Measurements from ENCODE around the gene GGA2.
"Not testable (repeated sequence)": the region's sequence is repeated elsewhere in the genome, so short reads cannot be mapped to it uniquely, and the experiment has no call there.

GGA2 gene

GRCh38 chr16:23476289-23476688 is 34.0 kb downstream of the GGA2 start:
- no peak for DNase-seq (ENCODE audit: low read depth, low spot score)

GRCh38 chr16:23469814-23470213 is 40.5 kb downstream of the GGA2 start:
- no peak for DNase-seq (ENCODE audit: low read depth, low spot score)

- no peak for DNase-seq (ENCODE audit: low read depth, low spot score)
Measured at GRCh38 chr16:23466162-23466885, 44.0 kb downstream of the GGA2 start.

- no peak for DNase-seq (ENCODE audit: low read depth, low spot score)
Measured at GRCh38 chr16:23465179-23465578, 45.1 kb downstream of the GGA2 start.

GRCh38 chr16:23464196-23464595 is 46.1 kb downstream of the GGA2 start:
- no peak for DNase-seq (ENCODE audit: low read depth, low spot score)

- DNase-seq (ENCODE audit: low read depth, low spot score) = not testable (repeated sequence)
Measured at GRCh38 chr16:23462994-23463393, 47.3 kb downstream of the GGA2 start.

GRCh38 chr16:23453338-23454052 is 56.8 kb downstream of the GGA2 start:
- no peak for DNase-seq (ENCODE audit: low read depth, low spot score)

GRCh38 chr16:23452572-23453337 is 57.5 kb downstream of the GGA2 start, which contains the start of gene COG7:
COG7 (minus strand) TSS chr16:23453189; CDS start chr16:23452994, 195 bp downstream.
- peak; percentile 33 for DNase-seq (ENCODE audit: low read depth, low spot score)

- DNase-seq (ENCODE audit: low read depth, low spot score) = no peak
Measured at GRCh38 chr16:23452221-23452571, 58.1 kb downstream of the GGA2 start.

- no peak for DNase-seq (ENCODE audit: low read depth, low spot score)
Measured at GRCh38 chr16:23448392-23448791, 61.9 kb downstream of the GGA2 start.

- not testable (repeated sequence) for DNase-seq (ENCODE audit: low read depth, low spot score)
Measured at GRCh38 chr16:23437542-23437941, 72.8 kb downstream of the GGA2 start.

GRCh38 chr16:23436951-23437350 is 73.3 kb downstream of the GGA2 start:
- DNase-seq (ENCODE audit: low read depth, low spot score) = no peak

- no peak for DNase-seq (ENCODE audit: low read depth, low spot score)
Measured at GRCh38 chr16:23435500-23435899, 74.8 kb downstream of the GGA2 start.

GRCh38 chr16:23434380-23434779 is 75.9 kb downstream of the GGA2 start:
- no peak for DNase-seq (ENCODE audit: low read depth, low spot score)

GRCh38 chr16:23433261-23433920 is 76.9 kb downstream of the GGA2 start:
- DNase-seq (ENCODE audit: low read depth, low spot score) = no peak

GRCh38 chr16:23432176-23433128 is 77.8 kb downstream of the GGA2 start:
- DNase-seq (ENCODE audit: low read depth, low spot score) = no peak

- DNase-seq (ENCODE audit: low read depth, low spot score) = no peak
Measured at GRCh38 chr16:23428351-23428750, 81.9 kb downstream of the GGA2 start.

GRCh38 chr16:23424292-23424958 is 85.9 kb downstream of the GGA2 start:
- DNase-seq (ENCODE audit: low read depth, low spot score) = no peak

GRCh38 chr16:23423496-23424049 is 86.7 kb downstream of the GGA2 start:
- DNase-seq (ENCODE audit: low read depth, low spot score) = no peak

GRCh38 chr16:23420011-23420410 is 90.3 kb downstream of the GGA2 start:
- no peak for DNase-seq (ENCODE audit: low read depth, low spot score)
